ENCODE results near the gene TRIO. TPM values are rescaled to one million over a fixed set of nuclear protein-coding genes. Genes with fewer than 3 reads are reported as not detected.

Gene TRIO
- total RNA-seq, 1 donor from 2014 or later = 163 TPM

DNA sequence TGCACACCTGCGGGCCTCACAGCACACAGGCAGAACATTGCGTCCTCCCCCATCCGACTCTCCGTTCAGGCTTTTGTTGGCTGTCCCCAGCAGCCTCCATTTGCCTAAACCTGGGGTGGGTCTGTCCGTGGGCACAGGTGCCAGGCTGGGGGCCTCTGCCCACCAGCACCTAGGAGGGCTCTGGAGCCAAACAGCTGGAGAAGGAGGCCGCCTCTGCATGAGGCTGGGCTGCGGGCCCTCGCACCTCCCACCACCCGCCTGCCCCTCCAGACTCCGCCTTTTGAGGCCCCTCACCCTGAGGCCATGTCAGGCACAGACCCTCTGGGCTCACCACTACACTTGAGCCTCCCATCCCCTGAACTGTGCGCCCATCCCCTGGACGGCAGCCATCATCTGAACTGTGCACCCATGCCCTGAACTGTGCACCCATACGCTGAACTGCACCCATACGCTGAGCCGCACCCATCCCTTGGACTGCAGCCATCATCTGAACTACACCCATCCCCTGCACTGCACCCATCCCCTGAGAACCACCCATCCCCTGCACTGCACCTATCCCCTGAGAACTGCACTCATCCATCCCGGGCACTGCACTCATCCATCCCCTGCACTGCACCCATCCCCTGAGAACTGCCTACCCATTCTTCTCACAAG lies 340.5 kb downstream of the TRIO start:
- DNase-seq (ENCODE audit: low spot score, unreplicated experiment) = no peak
- H3K9me3 Mint-ChIP-seq (ENCODE audit: low read depth) = no peaks in the 10 kb centered on the region
- H3K27ac Mint-ChIP-seq = no peak overlapping the region
- no peak overlapping the region for H3K4me3 Mint-ChIP-seq (ENCODE audit: low read depth)
- H3K4me1 Mint-ChIP-seq (ENCODE audit: low read depth) = peaks cover 2% of the 10 kb centered on the region
- H3K27me3 Mint-ChIP-seq = no peaks in the 10 kb centered on the region
- peaks cover 43% of the 10 kb centered on the region for H3K36me3 Mint-ChIP-seq (ENCODE audit: insufficient read depth)
- TF ChIP-seq CTCF (IDR thresholded peaks at IDR 0.05; ENCODE audit: unreplicated experiment) = no peak

DNA sequence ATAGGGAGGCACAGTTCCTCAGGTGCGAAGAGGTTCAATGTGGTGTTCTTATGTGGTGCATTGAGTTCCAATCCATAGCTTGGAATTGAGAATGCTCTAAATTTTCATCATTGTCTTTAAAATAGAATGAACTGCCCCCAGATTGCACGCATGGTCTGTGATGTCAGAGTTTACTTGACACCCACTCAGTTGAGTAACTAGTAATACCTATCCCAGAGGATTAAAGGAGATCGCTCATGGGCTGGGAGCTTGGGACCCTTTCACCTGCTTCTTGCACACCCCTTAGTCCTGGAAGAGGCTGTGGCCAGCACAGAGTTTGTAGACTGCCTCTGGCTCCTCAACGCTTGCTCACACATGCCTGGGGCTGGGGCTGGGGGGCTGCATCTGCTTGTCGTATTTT lies 343.3 kb downstream of the TRIO start:
- no peak for TF ChIP-seq CTCF (IDR thresholded peaks at IDR 0.05; ENCODE audit: unreplicated experiment)
- Mint-ChIP-seq H3K4me1 (ENCODE audit: low read depth) (no peaks in the 10 kb centered on the region), H3K36me3 (ENCODE audit: insufficient read depth) (peaks cover 44% of the 10 kb centered on the region), H3K4me3 (ENCODE audit: low read depth) (no peak overlapping the region), H3K27me3 (no peaks in the 10 kb centered on the region), H3K9me3 (ENCODE audit: low read depth) (no peaks in the 10 kb centered on the region), H3K27ac (no peak overlapping the region)
- DNase-seq (ENCODE audit: low spot score, unreplicated experiment) = no peak

DNA sequence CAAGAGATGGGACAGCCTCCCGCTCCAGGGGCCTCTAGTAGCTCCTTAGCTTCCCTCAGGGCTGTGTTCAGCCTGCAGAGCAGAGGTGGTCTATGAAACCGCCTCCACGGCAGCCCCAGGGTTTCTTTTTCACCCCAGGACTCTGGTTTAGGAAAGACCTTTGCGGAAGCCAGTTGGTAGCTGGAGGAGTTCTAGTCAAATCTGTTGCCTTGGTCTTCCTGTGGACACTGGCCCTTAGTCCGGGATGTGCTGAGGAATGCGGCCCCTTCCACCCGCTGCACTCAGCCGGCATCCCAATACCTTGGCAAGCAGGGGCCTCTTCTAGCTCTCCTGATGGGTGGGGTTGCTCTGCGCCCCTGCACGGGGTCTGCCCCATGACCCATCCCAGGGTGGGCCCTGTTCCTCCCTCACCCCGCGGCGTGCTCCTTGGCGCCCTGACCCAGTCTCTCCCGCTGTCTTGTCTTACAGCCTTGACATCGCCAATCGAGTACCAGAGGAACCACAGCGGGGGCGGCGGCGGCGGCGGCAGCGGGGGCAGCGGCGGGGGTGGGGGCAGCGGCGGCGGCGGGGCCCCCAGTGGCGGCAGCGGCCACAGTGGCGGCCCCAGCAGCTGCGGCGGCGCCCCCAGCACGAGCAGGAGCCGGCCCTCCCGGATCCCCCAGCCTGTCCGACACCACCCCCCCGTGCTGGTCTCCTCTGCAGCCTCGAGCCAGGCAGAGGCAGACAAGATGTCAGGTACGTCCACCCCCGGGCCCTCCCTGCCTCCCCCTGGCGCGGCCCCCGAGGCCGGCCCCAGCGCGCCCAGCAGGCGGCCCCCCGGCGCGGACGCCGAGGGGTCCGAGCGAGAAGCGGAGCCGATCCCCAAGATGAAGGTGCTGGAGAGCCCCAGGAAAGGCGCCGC lies 344.1 kb downstream of the TRIO start:
- Mint-ChIP-seq H3K27ac (no peak overlapping the region), H3K4me1 (ENCODE audit: low read depth) (no peaks in the 10 kb centered on the region), H3K27me3 (no peaks in the 10 kb centered on the region), H3K4me3 (ENCODE audit: low read depth) (no peak overlapping the region), H3K36me3 (ENCODE audit: insufficient read depth) (peaks cover 44% of the 10 kb centered on the region), H3K9me3 (ENCODE audit: low read depth) (no peaks in the 10 kb centered on the region)
- no peak for TF ChIP-seq CTCF (IDR thresholded peaks at IDR 0.05; ENCODE audit: unreplicated experiment)
- no peak for DNase-seq (ENCODE audit: low spot score, unreplicated experiment)

GRCh38 chr5:14487897-14488570 lies 344.9 kb downstream of the TRIO start:
- no peaks in the 10 kb centered on the region for H3K27me3 Mint-ChIP-seq
- no peaks in the 10 kb centered on the region for H3K9me3 Mint-ChIP-seq (ENCODE audit: low read depth)
- H3K27ac Mint-ChIP-seq = no peak overlapping the region
- no peak for DNase-seq (ENCODE audit: low spot score, unreplicated experiment)
- H3K36me3 Mint-ChIP-seq (ENCODE audit: insufficient read depth) = peaks cover 51% of the 10 kb centered on the region
- H3K4me3 Mint-ChIP-seq (ENCODE audit: low read depth) = no peak overlapping the region
- TF ChIP-seq CTCF (IDR thresholded peaks at IDR 0.05; ENCODE audit: unreplicated experiment) = no peak
- H3K4me1 Mint-ChIP-seq (ENCODE audit: low read depth) = no peaks in the 10 kb centered on the region

DNA sequence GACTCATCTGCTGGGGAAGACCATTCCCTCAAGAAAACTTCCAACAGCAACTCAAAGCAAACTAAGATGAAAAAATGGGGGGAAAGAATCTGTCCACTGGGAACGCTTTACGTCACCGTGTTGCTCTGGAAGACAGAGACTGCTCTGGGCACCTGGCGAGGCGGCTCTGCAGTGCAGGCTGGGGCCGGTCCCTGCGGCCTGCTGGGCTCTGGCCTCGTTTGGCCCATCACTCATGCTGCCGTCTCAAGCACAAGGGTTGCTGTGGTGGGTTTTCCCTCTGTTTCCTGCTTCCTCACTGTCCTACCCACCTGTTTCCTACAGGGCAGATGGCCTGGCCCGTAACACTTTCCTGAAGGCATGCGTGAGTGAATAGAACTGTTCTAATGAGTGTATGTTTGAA lies 345.6 kb downstream of the TRIO start:
- Mint-ChIP-seq H3K27me3 (no peaks in the 10 kb centered on the region), H3K27ac (no peak overlapping the region), H3K4me3 (ENCODE audit: low read depth) (no peak overlapping the region), H3K4me1 (ENCODE audit: low read depth) (no peaks in the 10 kb centered on the region), H3K36me3 (ENCODE audit: insufficient read depth) (peaks cover 50% of the 10 kb centered on the region), H3K9me3 (ENCODE audit: low read depth) (no peaks in the 10 kb centered on the region)
- no peak for TF ChIP-seq CTCF (IDR thresholded peaks at IDR 0.05; ENCODE audit: unreplicated experiment)
- DNase-seq (ENCODE audit: low spot score, unreplicated experiment) = no peak

All from progenitor cell of endocrine pancreas (in vitro differentiated cells).